ENCODE results near the gene NR2E1.
A peak's percentile ranks its signal among the peaks of the same experiment; 100 is the strongest.

NR2E1 gene

DNA sequence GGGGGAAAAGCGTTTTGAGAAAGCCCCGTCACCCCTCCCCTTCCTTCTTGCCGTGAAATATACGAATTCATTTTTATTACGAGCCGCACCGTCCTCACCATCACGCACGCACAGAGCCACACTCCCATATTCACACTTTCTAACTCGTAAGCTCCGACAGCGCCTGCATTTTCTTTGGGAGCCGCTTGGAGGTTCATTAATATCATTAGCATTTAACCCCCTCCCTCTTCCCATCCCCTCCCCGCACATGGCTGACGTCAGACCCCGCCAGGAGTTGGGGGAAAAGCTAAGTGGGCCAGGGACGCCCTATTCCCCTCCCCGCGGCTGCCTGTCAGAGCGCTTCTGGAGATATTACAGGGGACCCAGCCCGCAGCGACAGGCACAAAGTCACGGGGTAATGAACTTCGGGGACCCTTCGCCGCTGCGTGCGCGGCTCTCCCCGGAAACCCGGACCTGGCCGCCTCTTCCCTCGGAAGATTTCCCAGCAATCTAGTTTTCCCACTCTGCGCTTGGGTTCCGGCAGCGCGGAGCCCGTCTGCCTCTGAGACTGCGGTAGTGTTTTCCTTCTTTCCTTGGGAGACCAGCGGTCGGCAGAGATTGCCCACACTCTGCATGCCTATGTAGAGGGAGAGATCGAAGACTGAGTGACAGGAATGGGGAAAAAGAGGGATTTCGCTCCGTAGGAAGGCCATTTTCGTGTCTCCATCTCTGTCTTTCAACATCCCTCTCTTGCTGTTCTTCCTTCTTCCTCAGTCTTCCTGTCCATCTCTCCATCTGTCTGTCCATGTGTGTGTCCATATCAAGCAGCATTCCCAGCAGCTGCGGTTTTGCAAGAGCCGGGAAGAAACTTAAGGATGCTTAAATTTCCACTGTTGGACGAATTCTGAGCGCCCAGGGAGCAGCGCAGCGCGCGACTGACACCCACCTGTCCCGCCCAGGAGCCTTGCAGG is at the start of gene NR2E1:
TSS of gene NR2E1 (plus strand) at position 309 of the 950 bp plus-strand sequence. CDS start 744 bp downstream, outside the sequence.
- H3K9me3 ChIP-seq (ENCODE audit: control insufficient read depth, insufficient read depth, low read length) = no peaks in the 10 kb centered on the region
- peak within 1 kb of the TSS; percentile 48 for H3K4me3 ChIP-seq (ENCODE audit: low read depth, low read length)
- H3K27me3 ChIP-seq (ENCODE audit: control insufficient read depth, insufficient read depth, low read length) = peaks cover 100% of the 10 kb centered on the region
- H3K36me3 ChIP-seq (ENCODE audit: control insufficient read depth, insufficient read depth, low read length) = no peaks in the 10 kb centered on the region
- H3K4me1 ChIP-seq (ENCODE audit: control insufficient read depth, insufficient read depth, low read length) = peaks cover 14% of the 10 kb centered on the region
- H3K9ac ChIP-seq (ENCODE audit: low read depth, low read length) = no peak within 1 kb of the TSS

- Histone ChIP-seq H3K27me3 (ENCODE audit: control insufficient read depth, insufficient read depth, low read length) (peaks cover 97% of the 10 kb centered on the region), H3K4me1 (ENCODE audit: control insufficient read depth, insufficient read depth, low read length) (peaks cover 4% of the 10 kb centered on the region), H3K36me3 (ENCODE audit: control insufficient read depth, insufficient read depth, low read length) (no peaks in the 10 kb centered on the region), H3K4me3 (ENCODE audit: low read depth, low read length) (peak overlapping the region; percentile 54), H3K9me3 (ENCODE audit: control insufficient read depth, insufficient read depth, low read length) (no peaks in the 10 kb centered on the region), H3K9ac (ENCODE audit: low read depth, low read length) (no peak overlapping the region)
These were observed 49.0 kb upstream of the NR2E1 start for GRCh38 chr6:108116546-108117426.

- Histone ChIP-seq H3K27me3 (ENCODE audit: control insufficient read depth, insufficient read depth, low read length) (peaks cover 97% of the 10 kb centered on the region), H3K36me3 (ENCODE audit: control insufficient read depth, insufficient read depth, low read length) (no peaks in the 10 kb centered on the region), H3K4me1 (ENCODE audit: control insufficient read depth, insufficient read depth, low read length) (peaks cover 4% of the 10 kb centered on the region), H3K9me3 (ENCODE audit: control insufficient read depth, insufficient read depth, low read length) (no peaks in the 10 kb centered on the region), H3K9ac (ENCODE audit: low read depth, low read length) (no peak overlapping the region), H3K4me3 (ENCODE audit: low read depth, low read length) (peak overlapping the region; percentile 54)
These were observed 48.1 kb upstream of the NR2E1 start for GRCh38 chr6:108117427-108118358.

- Histone ChIP-seq H3K27me3 (ENCODE audit: control insufficient read depth, insufficient read depth, low read length) (peaks cover 97% of the 10 kb centered on the region), H3K4me3 (ENCODE audit: low read depth, low read length) (peak overlapping the region; percentile 54), H3K9me3 (ENCODE audit: control insufficient read depth, insufficient read depth, low read length) (no peaks in the 10 kb centered on the region), H3K9ac (ENCODE audit: low read depth, low read length) (no peak overlapping the region), H3K36me3 (ENCODE audit: control insufficient read depth, insufficient read depth, low read length) (no peaks in the 10 kb centered on the region), H3K4me1 (ENCODE audit: control insufficient read depth, insufficient read depth, low read length) (peaks cover under 1% of the 10 kb centered on the region)
These were observed 47.5 kb upstream of the NR2E1 start for GRCh38 chr6:108118359-108118724.

DNA sequence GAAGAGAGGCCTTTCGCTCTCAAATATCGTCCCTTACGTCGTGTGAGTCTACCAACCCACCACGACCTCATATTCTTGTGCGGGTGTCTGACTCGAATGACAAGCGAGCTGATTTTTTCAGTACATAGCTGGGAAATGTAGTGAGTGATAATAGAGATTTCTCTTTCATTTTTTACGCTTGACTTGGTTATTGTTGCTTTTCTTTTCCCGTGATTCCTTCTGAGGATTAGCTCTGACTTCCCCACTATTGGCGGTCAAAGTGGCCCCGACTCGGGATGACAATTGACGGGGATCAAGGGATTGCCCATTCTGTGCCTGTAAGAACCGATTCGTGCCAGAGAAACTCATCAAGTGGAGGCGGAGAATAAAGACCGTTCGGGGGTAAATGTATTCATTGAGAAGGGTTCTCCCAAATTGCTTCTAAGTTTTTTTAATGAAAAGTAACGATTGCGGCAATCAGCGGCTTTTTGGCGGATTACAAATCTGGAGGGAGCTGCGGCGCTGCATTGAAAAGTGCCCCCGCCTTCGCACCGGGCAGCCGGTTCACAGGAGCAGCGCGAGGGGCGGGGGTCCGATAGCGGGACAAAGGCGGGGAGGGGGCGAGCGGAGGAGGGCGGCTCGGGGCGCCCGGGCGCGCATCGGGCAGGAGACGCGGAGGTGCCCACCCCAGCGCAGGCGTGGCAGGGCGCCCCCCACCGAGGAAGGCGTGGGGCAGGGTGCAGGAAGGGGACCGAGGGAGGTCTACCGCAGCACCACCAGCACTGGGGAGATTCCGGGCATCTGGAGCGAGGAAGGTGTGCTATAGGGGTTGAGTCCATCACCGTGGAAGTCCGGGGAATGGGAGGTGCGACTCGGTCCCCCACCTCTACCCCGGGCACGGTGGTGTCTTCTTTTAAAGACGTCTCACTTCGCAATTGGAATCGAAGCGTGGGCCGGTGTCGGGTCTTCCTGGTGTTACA is 46.7 kb upstream of the NR2E1 start:
- Histone ChIP-seq H3K4me3 (ENCODE audit: low read depth, low read length) (peak overlapping the region; percentile 42), H3K27me3 (ENCODE audit: control insufficient read depth, insufficient read depth, low read length) (peaks cover 97% of the 10 kb centered on the region), H3K36me3 (ENCODE audit: control insufficient read depth, insufficient read depth, low read length) (no peaks in the 10 kb centered on the region), H3K9ac (ENCODE audit: low read depth, low read length) (no peak overlapping the region), H3K9me3 (ENCODE audit: control insufficient read depth, insufficient read depth, low read length) (no peaks in the 10 kb centered on the region), H3K4me1 (ENCODE audit: control insufficient read depth, insufficient read depth, low read length) (no peaks in the 10 kb centered on the region)

GRCh38 chr6:108119769-108120141 is 46.1 kb upstream of the NR2E1 start:
- Histone ChIP-seq H3K4me1 (ENCODE audit: control insufficient read depth, insufficient read depth, low read length) (no peaks in the 10 kb centered on the region), H3K36me3 (ENCODE audit: control insufficient read depth, insufficient read depth, low read length) (no peaks in the 10 kb centered on the region), H3K27me3 (ENCODE audit: control insufficient read depth, insufficient read depth, low read length) (peaks cover 97% of the 10 kb centered on the region), H3K4me3 (ENCODE audit: low read depth, low read length) (peak overlapping the region; percentile 42), H3K9me3 (ENCODE audit: control insufficient read depth, insufficient read depth, low read length) (no peaks in the 10 kb centered on the region), H3K9ac (ENCODE audit: low read depth, low read length) (no peak overlapping the region)

- no peaks in the 10 kb centered on the region for H3K4me1 ChIP-seq (ENCODE audit: control insufficient read depth, insufficient read depth, low read length)
- no peak overlapping the region for H3K9ac ChIP-seq (ENCODE audit: low read depth, low read length)
- H3K27me3 ChIP-seq (ENCODE audit: control insufficient read depth, insufficient read depth, low read length) = peaks cover 97% of the 10 kb centered on the region
- no peaks in the 10 kb centered on the region for H3K9me3 ChIP-seq (ENCODE audit: control insufficient read depth, insufficient read depth, low read length)
- H3K4me3 ChIP-seq (ENCODE audit: low read depth, low read length) = peak overlapping the region; percentile 3
- no peaks in the 10 kb centered on the region for H3K36me3 ChIP-seq (ENCODE audit: control insufficient read depth, insufficient read depth, low read length)
These were observed 45.5 kb upstream of the NR2E1 start for GRCh38 chr6:108120311-108120710.

DNA sequence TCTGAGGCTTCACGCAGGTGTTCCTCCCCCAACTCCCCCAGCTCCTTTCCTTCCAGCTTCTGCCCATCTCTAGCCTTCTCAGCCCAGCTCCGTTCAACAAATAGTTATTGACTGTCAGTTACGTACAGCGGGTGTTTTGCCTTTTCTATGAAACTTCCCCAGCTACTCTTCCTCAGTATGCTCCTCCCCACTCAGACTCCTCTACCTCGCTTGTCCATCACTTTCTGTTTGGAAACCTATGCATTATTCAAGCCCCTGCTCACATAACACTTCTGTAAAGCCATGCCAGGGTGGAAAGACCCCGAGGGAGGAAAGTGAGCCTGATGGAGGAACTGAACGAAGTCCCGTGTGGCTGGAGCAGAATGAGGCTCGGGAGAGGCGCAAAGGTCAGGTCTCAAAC is 44.2 kb upstream of the NR2E1 start:
- H3K27me3 ChIP-seq (ENCODE audit: control insufficient read depth, insufficient read depth, low read length) = peaks cover 97% of the 10 kb centered on the region
- H3K4me3 ChIP-seq (ENCODE audit: low read depth, low read length) = peak overlapping the region; percentile 6
- H3K9ac ChIP-seq (ENCODE audit: low read depth, low read length) = no peak overlapping the region
- no peaks in the 10 kb centered on the region for H3K4me1 ChIP-seq (ENCODE audit: control insufficient read depth, insufficient read depth, low read length)
- no peaks in the 10 kb centered on the region for H3K36me3 ChIP-seq (ENCODE audit: control insufficient read depth, insufficient read depth, low read length)
- no peaks in the 10 kb centered on the region for H3K9me3 ChIP-seq (ENCODE audit: control insufficient read depth, insufficient read depth, low read length)

DNA sequence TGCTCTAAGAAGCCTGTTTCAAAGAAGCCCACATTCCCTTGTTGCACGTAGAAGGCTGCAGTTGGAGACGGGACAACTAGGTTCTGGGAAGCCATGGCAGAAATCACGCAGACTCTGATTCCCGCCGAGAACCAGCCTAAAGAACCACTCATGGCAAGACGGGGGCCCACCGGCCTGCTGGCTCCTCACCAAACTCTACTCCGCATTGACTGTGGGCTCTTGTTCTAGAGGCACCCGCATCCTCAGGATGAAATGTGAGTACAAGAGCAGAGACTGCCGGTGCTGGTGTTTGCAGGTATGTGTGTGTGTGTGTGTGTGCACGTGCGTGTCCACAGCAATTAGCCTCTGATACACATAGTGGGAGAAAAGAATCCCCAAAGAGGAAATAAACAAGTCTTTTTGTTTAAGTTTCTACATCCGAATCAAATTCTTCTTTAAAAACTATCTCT is 42.3 kb upstream of the NR2E1 start:
- no peak overlapping the region for H3K4me3 ChIP-seq (ENCODE audit: low read depth, low read length)
- H3K27me3 ChIP-seq (ENCODE audit: control insufficient read depth, insufficient read depth, low read length) = peaks cover 99% of the 10 kb centered on the region
- H3K9ac ChIP-seq (ENCODE audit: low read depth, low read length) = no peak overlapping the region

GRCh38 chr6:108123946-108124345 is 41.9 kb upstream of the NR2E1 start:
- Histone ChIP-seq H3K4me3 (ENCODE audit: low read depth, low read length) (no peak overlapping the region), H3K36me3 (ENCODE audit: control insufficient read depth, insufficient read depth, low read length) (no peaks in the 10 kb centered on the region), H3K27me3 (ENCODE audit: control insufficient read depth, insufficient read depth, low read length) (peaks cover 99% of the 10 kb centered on the region), H3K4me1 (ENCODE audit: control insufficient read depth, insufficient read depth, low read length) (peaks cover 5% of the 10 kb centered on the region), H3K9ac (ENCODE audit: low read depth, low read length) (no peak overlapping the region), H3K9me3 (ENCODE audit: control insufficient read depth, insufficient read depth, low read length) (no peaks in the 10 kb centered on the region)

More for the DNA sequence above, 42.3 kb upstream of the NR2E1 start:
- Histone ChIP-seq H3K4me1 (ENCODE audit: control insufficient read depth, insufficient read depth, low read length) (peaks cover under 1% of the 10 kb centered on the region), H3K9me3 (ENCODE audit: control insufficient read depth, insufficient read depth, low read length) (no peaks in the 10 kb centered on the region), H3K36me3 (ENCODE audit: control insufficient read depth, insufficient read depth, low read length) (no peaks in the 10 kb centered on the region)
